A673 (cell line): ENCODE measurements around the gene SEMA5A. TPM values are rescaled to one million over a fixed set of nuclear protein-coding genes. Genes with fewer than 3 reads are reported as not detected.

Experiments used
- BruUV-seq: library from RNA; stranded (reverse); fragments of 400-500 nt; replicated peaks from 2 replicates; lab custom pipeline; 2021; lab: Mats Ljungman, UMichigan
- CTCF ChIA-PET: fragments of 300-600 bp; sonication (Branson Sonifier 250); formaldehyde crosslinking; loops from one replicate; lab custom pipeline; 2022; ENCODE audit warnings: antibody characterized with exemption; lab: Charles Lee
- POLR2A ChIA-PET: fragments of 300-600 bp; sonication (Branson Sonifier 250); formaldehyde crosslinking; loops from one replicate; lab custom pipeline; 2022; ENCODE audit warnings: antibody characterized with exemption; ENCODE audit not compliant: low non-redundant PET; lab: Charles Lee
- DNase-seq: peaks from one replicate; pipeline ENCODE4 v3.0.0-alpha.2; 2015; ENCODE audit warnings: low spot score
- H3K27ac ChIP-seq: fragments of 200-600 bp; sonication (generic); 2 replicates; pipeline ENCODE4 v1.5.1; 2016; ENCODE audit warnings: mixed run types, low read depth, mild to moderate bottlenecking, mixed read lengths, antibody characterized with exemption, low read length; ENCODE audit not compliant: poor library complexity, severe bottlenecking
- H3K27me3 ChIP-seq: fragments of 200-600 bp; sonication (generic); replicated peaks from 2 replicates; pipeline ENCODE4 v1.6.1; 2017; ENCODE audit warnings: mixed run types, low read depth, mild to moderate bottlenecking, mixed read lengths, antibody characterized with exemption, low read length; ENCODE audit not compliant: insufficient read depth, poor library complexity
- H3K36me3 ChIP-seq: fragments of 200-600 bp; sonication (generic); 2 replicates; pipeline ENCODE4 v1.6.1; 2016; ENCODE audit warnings: mixed run types, mild to moderate bottlenecking, mixed read lengths, antibody characterized with exemption, low read length; ENCODE audit not compliant: insufficient read depth, poor library complexity, severe bottlenecking
- H3K4me1 ChIP-seq: fragments of 200-600 bp; sonication (generic); 2 replicates; pipeline ENCODE4 v1.6.1; 2017; ENCODE audit warnings: mixed run types, mild to moderate bottlenecking, mixed read lengths, antibody characterized with exemption, low read length; ENCODE audit not compliant: insufficient read depth, poor library complexity, severe bottlenecking
- H3K4me3 ChIP-seq: fragments of 200-600 bp; sonication (generic); 2 replicates; pipeline ENCODE4 v1.5.1; 2016; ENCODE audit warnings: low read depth, mixed run types, mild to moderate bottlenecking, mixed read lengths, low read length; ENCODE audit not compliant: poor library complexity, severe bottlenecking
- H3K9me3 ChIP-seq: fragments of 200-600 bp; sonication (generic); 2 replicates; pipeline ENCODE4 v1.6.1; 2016; ENCODE audit warnings: mixed run types, low read depth, mild to moderate bottlenecking, mixed read lengths, antibody characterized with exemption, low read length; ENCODE audit not compliant: poor library complexity, severe bottlenecking
- CTCF ChIP-seq: fragments of 300-800, 200-600 bp; sonication (generic); conservative IDR thresholded peaks from 2 replicates; pipeline ENCODE4 v1.5.1; 2017; ENCODE audit warnings: low read depth, mild to moderate bottlenecking, antibody characterized with exemption, low read length, moderate library complexity, mixed read lengths
- EZH2 ChIP-seq: fragments of 200-600 bp; sonication (generic); IDR thresholded peaks from 2 replicates; pipeline ENCODE4 v1.6.1; 2017; ENCODE audit warnings: borderline replicate concordance, low read depth, mild to moderate bottlenecking, mixed read lengths, antibody characterized with exemption, low read length; ENCODE audit not compliant: poor library complexity, severe bottlenecking
- intact Hi-C: fragments of 100-400 bp; cut with micrococcal nuclease; formaldehyde crosslinking; loops from one replicate; pipeline ENCODE4 v1.10.0; 2022; ENCODE audit not compliant: unreplicated experiment
- total RNA-seq: library from RNA; stranded (reverse); gene quantifications from 2 replicates; pipeline ENCODE4 v1.2.3, GENCODE V29; 2021

SEMA5A gene
- total RNA-seq, 1 experiment from 2014 or later = 0.17 TPM

- CTCF ChIA-PET = no interaction called here
- no peaks in the 10 kb centered on the region for H3K36me3 ChIP-seq
- H3K27ac ChIP-seq = no peak overlapping the region
- no TSS peak for BruUV-seq
- no peaks in the 10 kb centered on the region for H3K27me3 ChIP-seq
- intact Hi-C loops = no loop called here
- DNase-seq = no peak
- H3K4me1 ChIP-seq = no peaks in the 10 kb centered on the region
- H3K4me3 ChIP-seq = no peak overlapping the region
- POLR2A ChIA-PET = no interaction called here
- H3K9me3 ChIP-seq = peaks cover 5% of the 10 kb centered on the region
- TF ChIP-seq EZH2 (no peak), CTCF (no peak)
Observed at GRCh38 chr5:9263656-9264055, 282.2 kb downstream of the SEMA5A start.

DNA sequence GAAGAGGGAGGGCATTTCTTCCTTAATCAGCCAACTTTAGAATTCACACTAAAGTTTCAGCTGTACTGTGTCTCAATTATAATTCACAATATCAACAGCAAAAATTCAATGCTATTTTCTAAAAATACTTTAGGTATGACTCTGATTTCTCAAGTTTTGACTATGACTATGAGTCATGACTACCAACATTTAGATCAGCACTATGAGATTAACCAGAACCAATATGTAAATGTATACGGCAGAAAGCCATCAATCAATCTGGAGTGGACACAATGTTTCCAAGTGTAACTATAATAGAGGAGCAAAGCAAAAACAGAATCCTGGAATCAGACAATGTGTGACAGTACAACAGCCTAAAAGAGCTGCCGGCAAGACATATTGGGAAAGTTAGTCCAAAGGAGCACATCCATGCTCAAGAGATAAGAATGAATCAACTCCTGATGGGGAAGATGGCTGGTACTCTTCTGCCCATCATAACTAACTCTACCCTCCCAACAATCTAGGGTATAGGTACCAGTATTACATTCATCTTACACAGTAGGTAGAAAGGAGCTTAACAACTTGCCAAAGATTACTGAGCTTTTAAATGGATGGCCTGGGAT lies 294.4 kb downstream of the SEMA5A start:
- no peaks in the 10 kb centered on the region for H3K9me3 ChIP-seq
- no peak overlapping the region for H3K4me3 ChIP-seq
- no peak for DNase-seq
- POLR2A ChIA-PET = no interaction called here
- H3K27ac ChIP-seq = no peak overlapping the region
- CTCF ChIA-PET = no interaction called here
- TF ChIP-seq CTCF (no peak), EZH2 (no peak)
- H3K36me3 ChIP-seq = no peaks in the 10 kb centered on the region
- intact Hi-C loops = no loop called here
- no peaks in the 10 kb centered on the region for H3K4me1 ChIP-seq
- H3K27me3 ChIP-seq = no peaks in the 10 kb centered on the region
- no TSS peak for BruUV-seq

DNA sequence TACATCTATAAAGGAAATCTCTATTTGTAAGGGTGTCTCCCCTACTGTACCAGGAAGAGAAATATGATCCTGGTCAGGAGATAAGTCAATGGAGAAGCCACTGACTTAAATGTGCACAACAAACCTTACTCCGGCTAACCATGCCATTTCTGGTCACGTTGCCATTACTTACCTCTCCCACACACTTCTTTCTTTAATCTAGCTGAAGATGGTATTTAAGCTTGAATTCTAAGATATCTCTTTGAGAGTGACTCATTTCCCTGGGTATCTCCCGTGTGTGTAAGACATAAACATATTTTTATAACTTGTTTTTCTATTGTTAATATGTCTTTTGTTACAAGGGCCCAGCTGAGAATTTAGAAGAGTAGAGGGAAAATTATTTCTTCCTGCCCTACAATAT lies 296.6 kb downstream of the SEMA5A start:
- POLR2A ChIA-PET = no interaction called here

More for the DNA sequence above, 296.6 kb downstream of the SEMA5A start:
- CTCF ChIA-PET = no interaction called here
- no peaks in the 10 kb centered on the region for H3K27me3 ChIP-seq
- no TSS peak for BruUV-seq
- DNase-seq = no peak
- no peaks in the 10 kb centered on the region for H3K4me1 ChIP-seq
- no peak overlapping the region for H3K4me3 ChIP-seq
- H3K36me3 ChIP-seq = no peaks in the 10 kb centered on the region
- H3K27ac ChIP-seq = no peak overlapping the region
- intact Hi-C loops = no loop called here
- H3K9me3 ChIP-seq = no peaks in the 10 kb centered on the region
- no peak for TF ChIP-seq EZH2
- TF ChIP-seq CTCF = no peak
